Measurements from ENCODE around the gene NFE2L1.
"Not testable (repeated sequence)": the region's sequence is repeated elsewhere in the genome, so short reads cannot be mapped to it uniquely, and the experiment has no call there.

NFE2L1 gene

GRCh38 chr17:48027322-48027981 is 20.7 kb upstream of the NFE2L1 start:
- DNase-seq (ENCODE audit: low read depth) = no peak
- no peak overlapping the region for H3K4me3 ChIP-seq (ENCODE audit: low read length)
- TF ChIP-seq CTCF (conservative IDR thresholded peaks at IDR 0.05; ENCODE audit: low read length) = no peak; the same call in 1 of the 2 replicates

GRCh38 chr17:48028736-48029135 is 19.4 kb upstream of the NFE2L1 start:
- no peak for DNase-seq (ENCODE audit: low read depth)
- no peak overlapping the region for H3K4me3 ChIP-seq (ENCODE audit: low read length)
- no peak for TF ChIP-seq CTCF (conservative IDR thresholded peaks at IDR 0.05; ENCODE audit: low read length)

- DNase-seq (ENCODE audit: low read depth) = peak; percentile 56
- H3K4me3 ChIP-seq (ENCODE audit: low read length) = no peak overlapping the region
- TF ChIP-seq CTCF (conservative IDR thresholded peaks at IDR 0.05; ENCODE audit: low read length) = no peak
Observed at GRCh38 chr17:48030531-48030930, 17.6 kb upstream of the NFE2L1 start.

- TF ChIP-seq CTCF (conservative IDR thresholded peaks at IDR 0.05; ENCODE audit: low read length) = no peak
- H3K4me3 ChIP-seq (ENCODE audit: low read length) = no peak overlapping the region
- no peak for DNase-seq (ENCODE audit: low read depth)
Observed at GRCh38 chr17:48031966-48032365, 16.2 kb upstream of the NFE2L1 start.

- H3K4me3 ChIP-seq (ENCODE audit: low read length); DNase-seq (ENCODE audit: low read depth): not testable (repeated sequence)
Observed at GRCh38 chr17:48034734-48035133, 13.4 kb upstream of the NFE2L1 start.

- TF ChIP-seq CTCF (conservative IDR thresholded peaks at IDR 0.05; ENCODE audit: low read length) = no peak
- H3K4me3 ChIP-seq (ENCODE audit: low read length) = peak overlapping the region; percentile 78
- no peak for DNase-seq (ENCODE audit: low read depth)
Observed at GRCh38 chr17:48036693-48037035, 11.5 kb upstream of the NFE2L1 start.

- TF ChIP-seq CTCF (conservative IDR thresholded peaks at IDR 0.05; ENCODE audit: low read length) = peak; percentile 56
- peak; percentile 69 for DNase-seq (ENCODE audit: low read depth)
- H3K4me3 ChIP-seq (ENCODE audit: low read length) = peak within 1 kb of the TSS; percentile 78
Observed at GRCh38 chr17:48037036-48037837, 10.9 kb upstream of the NFE2L1 start, which contains the start of gene COPZ2. Gene COPZ2, minus strand, starts transcription at chr17:48037797. Its CDS starts 20 bp downstream, at chr17:48037777.

Measured in AG10803 (cell line).